HCT116 (cell line): ENCODE data around the gene FERMT1. TPM values are rescaled to one million over a fixed set of nuclear protein-coding genes. Genes with fewer than 3 reads are reported as not detected.

Source experiments
- ATAC-seq: fragments of 200-7000 bp; cut with Tn5 transposase; 2 replicates; pipeline ENCODE4 v1.9.1; 2020; ENCODE audit warnings: mild to moderate bottlenecking, moderate library complexity
- BruUV-seq: library from RNA; stranded (reverse); fragments of 400-500 nt; replicated peaks from 2 replicates; lab custom pipeline; 2021; lab: Mats Ljungman, UMichigan
- CTCF ChIA-PET: fragments of 300-600 bp; sonication (Branson Sonifier 250); formaldehyde crosslinking; loops from one replicate; lab custom pipeline; 2021; ENCODE audit warnings: antibody characterized with exemption; lab: Charles Lee
- POLR2A ChIA-PET: fragments of 300-600, 350-600 bp; sonication (Branson Sonifier 250); formaldehyde crosslinking; loops from one replicate; lab custom pipeline; 2021; ENCODE audit warnings: antibody characterized with exemption; lab: Charles Lee
- RAD21 ChIA-PET, 2 experiments: fragments of 300-600 bp; sonication (Branson Sonifier 250); formaldehyde crosslinking; loops; one replicate each; lab custom pipeline; 2023; ENCODE audit warnings: low total read pairs in 2 of 2; ENCODE audit not compliant: uncharacterized antibody in 2 of 2, unreplicated experiment in 2 of 2, low non-redundant PET in 1 of 2; lab: Charles Lee
- DNase-seq: peaks from one replicate; pipeline ENCODE4 v3.0.0-alpha.2; 2010; ENCODE audit warnings: low read depth, low spot score
- H2AFZ ChIP-seq: fragments of 200-600 bp; shearing (Covaris generic), sonication (generic); 2 replicates; pipeline ENCODE4 v1.6.1; 2017; ENCODE audit warnings: low read depth, mixed run types, mixed read lengths, antibody characterized with exemption, low read length; ENCODE audit not compliant: poor library complexity, severe bottlenecking
- H3K27ac ChIP-seq: 2 replicates; pipeline ENCODE4 v1.5.1; 2012; ENCODE audit warnings: low read depth, low read length
- H3K27me3 ChIP-seq: fragments of 200-600 bp; sonication (generic); 2 replicates; pipeline ENCODE4 v1.6.1; 2016; ENCODE audit warnings: mixed run types, low read length, mixed read lengths; ENCODE audit not compliant: insufficient read depth
- H3K36me3 ChIP-seq, 2 experiments: fragments of 200-500 bp in 1 of 2; fragments of 200-600 bp in 1 of 2; sonication (Bioruptor generic) in 1 of 2; sonication (generic) in 1 of 2; 2 replicates each; pipeline versions ENCODE4 v1.5.1 to v1.6.1; 2014 to 2016; ENCODE audit warnings: low read length in 2 of 2, inconsistent platforms in 1 of 2, mixed read lengths in 1 of 2, mixed run types in 1 of 2; ENCODE audit not compliant: insufficient read depth in 2 of 2, control insufficient read depth in 1 of 2
- H3K4me1 ChIP-seq, 2 experiments: fragments of 200-600 bp in 1 of 2; sonication (generic) in 1 of 2; 2 replicates each; pipeline versions ENCODE4 v1.5.1 to v1.6.1; 2012 to 2017; ENCODE audit warnings: low read length in 2 of 2, inconsistent platforms in 1 of 2, mild to moderate bottlenecking in 1 of 2, mixed read lengths in 1 of 2, mixed run types in 1 of 2, moderate library complexity in 1 of 2; ENCODE audit not compliant: insufficient read depth in 2 of 2, control insufficient read depth in 1 of 2
- H3K4me2 ChIP-seq: fragments of 200-600 bp; sonication (generic); 2 replicates; pipeline ENCODE4 v1.6.1; 2017; ENCODE audit warnings: mixed run types, low read length, mixed read lengths
- H3K4me3 ChIP-seq, 2 experiments: fragments of 200-600 bp in 1 of 2; sonication (generic) in 1 of 2; replicated peaks in 1 of 2; 2 replicates each; pipeline ENCODE4 v1.5.1; 2011 to 2016; ENCODE audit warnings: low read length in 2 of 2, control low read depth in 1 of 2, low read depth in 1 of 2, mild to moderate bottlenecking in 1 of 2, mixed read lengths in 1 of 2, mixed run types in 1 of 2
- H3K79me2 ChIP-seq: fragments of 200-600 bp; sonication (generic); 2 replicates; pipeline ENCODE4 v1.6.1; 2017; ENCODE audit warnings: mild to moderate bottlenecking, mixed run types, low read length, moderate library complexity, mixed read lengths; ENCODE audit not compliant: insufficient read depth
- H3K9ac ChIP-seq: fragments of 200-600 bp; sonication (generic); 2 replicates; pipeline ENCODE4 v1.6.1; 2016; ENCODE audit warnings: low read length, mixed read lengths
- H3K9me2 ChIP-seq: fragments of 200-600 bp; sonication (generic), shearing (Covaris generic); 2 replicates; pipeline ENCODE4 v1.6.1; 2017; ENCODE audit warnings: mixed run types, mild to moderate bottlenecking, moderate library complexity; ENCODE audit not compliant: insufficient read depth
- H3K9me3 ChIP-seq, 2 experiments: fragments of 200-500 bp in 1 of 2; fragments of 200-600 bp in 1 of 2; sonication (Bioruptor generic) in 1 of 2; sonication (generic) in 1 of 2; 2 replicates each; pipeline ENCODE4 v1.6.1; 2014 to 2017; ENCODE audit warnings: low read length in 2 of 2, mixed read lengths in 2 of 2, inconsistent platforms in 1 of 2, low read depth in 1 of 2, mild to moderate bottlenecking in 1 of 2, mixed run types in 1 of 2, moderate library complexity in 1 of 2; ENCODE audit not compliant: control insufficient read depth in 1 of 2, insufficient read depth in 1 of 2
- H4K20me1 ChIP-seq: fragments of 200-600 bp; sonication (generic), shearing (Covaris generic); 2 replicates; pipeline ENCODE4 v1.6.1; 2017; ENCODE audit warnings: mixed run types, mild to moderate bottlenecking, moderate library complexity; ENCODE audit not compliant: insufficient read depth
- CBX3 ChIP-seq: IDR thresholded peaks from 2 replicates; pipeline ENCODE4 v1.6.1; 2012; ENCODE audit warnings: low read depth
- CEBPB ChIP-seq: IDR thresholded peaks from 2 replicates; pipeline ENCODE4 v1.6.1; 2012; ENCODE audit warnings: low read depth
- CTCF ChIP-seq, 3 experiments: fragments of 200-600 bp in 1 of 3; sonication (generic) in 1 of 3; IDR thresholded peaks in 2 of 3; conservative IDR thresholded peaks in 1 of 3; 2 replicates each; pipeline ENCODE4 v1.5.1; 2012 to 2017; ENCODE audit warnings: low read depth in 2 of 3, low read length in 2 of 3, antibody characterized with exemption in 1 of 3, borderline replicate concordance in 1 of 3, control low read depth in 1 of 3, mild to moderate bottlenecking in 1 of 3, mixed read lengths in 1 of 3, mixed run types in 1 of 3, moderate library complexity in 1 of 3; ENCODE audit not compliant: insufficient read depth in 1 of 3
- EGR1 ChIP-seq: IDR thresholded peaks from 2 replicates; pipeline ENCODE4 v1.6.1; 2012; ENCODE audit warnings: low read depth
- ELF1 ChIP-seq: IDR thresholded peaks from 2 replicates; pipeline ENCODE4 v1.6.1; 2012; ENCODE audit warnings: low read depth, borderline replicate concordance
- EZH2phosphoT487 ChIP-seq: fragments of 200-600 bp; IDR thresholded peaks from 2 replicates; pipeline ENCODE4 v1.6.1; 2018; ENCODE audit warnings: antibody characterized with exemption, borderline replicate concordance
- JUND ChIP-seq: IDR thresholded peaks from 2 replicates; pipeline ENCODE4 v1.6.1; 2012
- MAX ChIP-seq: IDR thresholded peaks from 2 replicates; pipeline ENCODE4 v1.6.1; 2012
- POLR2A ChIP-seq: IDR thresholded peaks from 2 replicates; pipeline ENCODE4 v1.7.0; 2011; ENCODE audit warnings: borderline replicate concordance; ENCODE audit not compliant: insufficient read depth, insufficient read length; ENCODE audit errors: extremely low read depth
- POLR2AphosphoS5 ChIP-seq: IDR thresholded peaks from 2 replicates; pipeline ENCODE4 v1.6.1; 2011; ENCODE audit warnings: mild to moderate bottlenecking, low read depth, low read length, moderate library complexity
- RAD21 ChIP-seq: IDR thresholded peaks from 2 replicates; pipeline ENCODE4 v1.6.1; 2012; ENCODE audit warnings: low read depth, mild to moderate bottlenecking
- SIN3A ChIP-seq: IDR thresholded peaks from 2 replicates; pipeline ENCODE4 v1.6.1; 2012; ENCODE audit warnings: low read depth
- SP1 ChIP-seq: IDR thresholded peaks from 2 replicates; pipeline ENCODE4 v1.6.1; 2012; ENCODE audit warnings: low read depth
- SRF ChIP-seq: IDR thresholded peaks from 2 replicates; pipeline ENCODE4 v1.6.1; 2012; ENCODE audit warnings: low read depth
- YY1 ChIP-seq: IDR thresholded peaks from 2 replicates; pipeline ENCODE4 v1.6.1; 2011; ENCODE audit warnings: low read length, low read depth, moderate library complexity, mild to moderate bottlenecking; ENCODE audit not compliant: insufficient replicate concordance; ENCODE audit errors: extremely low read depth
- ZBTB33 ChIP-seq: IDR thresholded peaks from 2 replicates; pipeline ENCODE4 v1.6.1; 2011; ENCODE audit warnings: mild to moderate bottlenecking, low read length, moderate library complexity; ENCODE audit not compliant: insufficient replicate concordance; ENCODE audit errors: extremely low read depth
- ZNF274 ChIP-seq: fragments of 200-500 bp; sonication (Bioruptor generic); IDR thresholded peaks from 2 replicates; pipeline ENCODE4 v1.6.1; 2014; ENCODE audit warnings: mild to moderate bottlenecking, low read depth, low read length, inconsistent platforms
- intact Hi-C: fragments of 100-400 bp; cut with micrococcal nuclease; formaldehyde crosslinking; loops from 2 replicates; pipeline ENCODE4 v1.10.0; 2022
- total RNA-seq: library from RNA; stranded (reverse); gene quantifications from one replicate; pipeline ENCODE4 v1.2.1, GENCODE V29; 2021; ENCODE audit not compliant: unreplicated experiment
- TF ChIP-seq, protein P1 (sequence below): IDR thresholded peaks from 2 replicates; pipeline ENCODE4 v1.6.1; 2012; ENCODE audit warnings: low read depth
- TF ChIP-seq, protein P2 (sequence below): IDR thresholded peaks from 2 replicates; pipeline ENCODE4 v1.6.1; 2012

FERMT1 gene
- total RNA-seq, 1 experiment from 2014 or later: 34.9 TPM

- POLR2A ChIA-PET: no interaction called here
- Histone ChIP-seq H3K36me3 (peaks cover 11 to 17% of the 10 kb centered on the region in 2 experiments; a peak in 2 of 4 replicates), H3K4me3 (no peak overlapping the region), H3K9ac (no peak overlapping the region), H3K4me2 (no peak overlapping the region), H2AFZ (no peak overlapping the region), H3K9me2 (no peaks in the 10 kb centered on the region), H3K4me1 (no peaks in the 10 kb centered on the region), H3K79me2 (peaks cover 47% of the 10 kb centered on the region), H3K27me3 (no peaks in the 10 kb centered on the region), H3K9me3 (no peaks in the 10 kb centered on the region), H3K27ac (no peak overlapping the region), H4K20me1 (peaks cover 10% of the 10 kb centered on the region; the same call in 1 of the 2 replicates)
- RAD21 ChIA-PET: no interaction called here
- CTCF ChIA-PET: no interaction called here
- BruUV-seq: no TSS peak
- intact Hi-C loops: no loop called here
- no peak for TF ChIP-seq POLR2AphosphoS5
- TF ChIP-seq POLR2A: no peak
- TF ChIP-seq EZH2phosphoT487: no peak
- TF ChIP-seq ZNF274: no peak
- TF ChIP-seq CBX3: no peak
- no peak for TF ChIP-seq SIN3A
- no peak for TF ChIP-seq CEBPB
- TF ChIP-seq RAD21: no peak
- no peak for TF ChIP-seq SRF
- TF ChIP-seq, protein P1, sequence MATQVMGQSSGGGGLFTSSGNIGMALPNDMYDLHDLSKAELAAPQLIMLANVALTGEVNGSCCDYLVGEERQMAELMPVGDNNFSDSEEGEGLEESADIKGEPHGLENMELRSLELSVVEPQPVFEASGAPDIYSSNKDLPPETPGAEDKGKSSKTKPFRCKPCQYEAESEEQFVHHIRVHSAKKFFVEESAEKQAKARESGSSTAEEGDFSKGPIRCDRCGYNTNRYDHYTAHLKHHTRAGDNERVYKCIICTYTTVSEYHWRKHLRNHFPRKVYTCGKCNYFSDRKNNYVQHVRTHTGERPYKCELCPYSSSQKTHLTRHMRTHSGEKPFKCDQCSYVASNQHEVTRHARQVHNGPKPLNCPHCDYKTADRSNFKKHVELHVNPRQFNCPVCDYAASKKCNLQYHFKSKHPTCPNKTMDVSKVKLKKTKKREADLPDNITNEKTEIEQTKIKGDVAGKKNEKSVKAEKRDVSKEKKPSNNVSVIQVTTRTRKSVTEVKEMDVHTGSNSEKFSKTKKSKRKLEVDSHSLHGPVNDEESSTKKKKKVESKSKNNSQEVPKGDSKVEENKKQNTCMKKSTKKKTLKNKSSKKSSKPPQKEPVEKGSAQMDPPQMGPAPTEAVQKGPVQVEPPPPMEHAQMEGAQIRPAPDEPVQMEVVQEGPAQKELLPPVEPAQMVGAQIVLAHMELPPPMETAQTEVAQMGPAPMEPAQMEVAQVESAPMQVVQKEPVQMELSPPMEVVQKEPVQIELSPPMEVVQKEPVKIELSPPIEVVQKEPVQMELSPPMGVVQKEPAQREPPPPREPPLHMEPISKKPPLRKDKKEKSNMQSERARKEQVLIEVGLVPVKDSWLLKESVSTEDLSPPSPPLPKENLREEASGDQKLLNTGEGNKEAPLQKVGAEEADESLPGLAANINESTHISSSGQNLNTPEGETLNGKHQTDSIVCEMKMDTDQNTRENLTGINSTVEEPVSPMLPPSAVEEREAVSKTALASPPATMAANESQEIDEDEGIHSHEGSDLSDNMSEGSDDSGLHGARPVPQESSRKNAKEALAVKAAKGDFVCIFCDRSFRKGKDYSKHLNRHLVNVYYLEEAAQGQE: no peak
- TF ChIP-seq SP1: no peak
- no peak for TF ChIP-seq EGR1
- no peak for TF ChIP-seq YY1
- TF ChIP-seq ZBTB33: no peak
- TF ChIP-seq CTCF (IDR thresholded peaks at IDR 0.05 in 2 of 3, conservative IDR thresholded peaks at IDR 0.05 in 1 of 3; ENCODE audit: borderline replicate concordance in 1 of 3, insufficient read depth in 1 of 3, low read depth in 2 of 3, low read length in 2 of 3): no peak
- no peak for TF ChIP-seq JUND
- TF ChIP-seq, protein P2, sequence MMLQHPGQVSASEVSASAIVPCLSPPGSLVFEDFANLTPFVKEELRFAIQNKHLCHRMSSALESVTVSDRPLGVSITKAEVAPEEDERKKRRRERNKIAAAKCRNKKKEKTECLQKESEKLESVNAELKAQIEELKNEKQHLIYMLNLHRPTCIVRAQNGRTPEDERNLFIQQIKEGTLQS: no peak
- no peak for TF ChIP-seq MAX
- no peak for TF ChIP-seq ELF1
- DNase-seq: no peak
- ATAC-seq: no peak
These were observed 92.3 kb downstream of the FERMT1 start for GRCh38 chr20:6030453-6031080.
